ENCODE results near the gene NEXN.
"Not testable (repeated sequence)": the region's sequence is repeated elsewhere in the genome, so short reads cannot be mapped to it uniquely, and the experiment has no call there.

NEXN gene

GRCh38 chr1:77970192-77970591 is 81.8 kb downstream of the NEXN start:
- DNase-seq, result no peak

- DNase-seq, result no peak
Observed at GRCh38 chr1:77972080-77972479, 83.7 kb downstream of the NEXN start.

- no peak for DNase-seq
Observed at GRCh38 chr1:77975386-77975785, 87.0 kb downstream of the NEXN start.

DNA sequence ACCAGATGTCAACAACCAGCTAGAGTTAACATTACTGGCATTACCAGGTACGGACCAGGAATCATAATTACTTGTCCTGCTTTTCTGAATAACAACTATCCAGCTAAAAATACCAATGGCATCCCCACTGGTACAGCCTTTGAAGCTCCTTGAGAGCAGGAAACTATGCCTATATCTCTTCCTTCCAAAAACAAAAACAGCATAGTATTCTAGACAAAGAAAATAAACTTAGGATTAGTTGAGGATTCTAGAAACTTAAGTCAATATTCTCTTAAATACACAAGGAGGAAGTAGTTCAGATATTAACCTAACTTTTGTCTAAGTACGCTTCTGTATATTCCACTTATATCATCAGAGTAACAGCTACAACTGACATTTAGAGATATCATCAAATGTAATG is 87.5 kb downstream of the NEXN start:
- DNase-seq, result no peak

- DNase-seq, result no peak
Observed at GRCh38 chr1:77976433-77977076, 88.1 kb downstream of the NEXN start.

DNA sequence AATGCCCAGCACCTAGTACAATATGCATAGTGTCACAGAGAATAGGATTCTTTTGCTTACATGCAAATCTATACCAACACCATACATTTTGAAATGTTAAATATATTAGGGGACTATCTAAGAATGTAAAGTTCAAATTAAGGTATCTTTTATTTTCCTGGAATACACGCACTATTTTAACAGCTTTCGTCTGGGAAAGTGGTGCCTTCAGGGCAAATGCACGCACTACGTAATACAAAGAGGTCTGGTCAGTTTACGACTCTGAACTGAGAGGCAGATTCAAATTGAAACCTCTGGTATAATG is 89.5 kb downstream of the NEXN start:
- DNase-seq, result no peak

DNA sequence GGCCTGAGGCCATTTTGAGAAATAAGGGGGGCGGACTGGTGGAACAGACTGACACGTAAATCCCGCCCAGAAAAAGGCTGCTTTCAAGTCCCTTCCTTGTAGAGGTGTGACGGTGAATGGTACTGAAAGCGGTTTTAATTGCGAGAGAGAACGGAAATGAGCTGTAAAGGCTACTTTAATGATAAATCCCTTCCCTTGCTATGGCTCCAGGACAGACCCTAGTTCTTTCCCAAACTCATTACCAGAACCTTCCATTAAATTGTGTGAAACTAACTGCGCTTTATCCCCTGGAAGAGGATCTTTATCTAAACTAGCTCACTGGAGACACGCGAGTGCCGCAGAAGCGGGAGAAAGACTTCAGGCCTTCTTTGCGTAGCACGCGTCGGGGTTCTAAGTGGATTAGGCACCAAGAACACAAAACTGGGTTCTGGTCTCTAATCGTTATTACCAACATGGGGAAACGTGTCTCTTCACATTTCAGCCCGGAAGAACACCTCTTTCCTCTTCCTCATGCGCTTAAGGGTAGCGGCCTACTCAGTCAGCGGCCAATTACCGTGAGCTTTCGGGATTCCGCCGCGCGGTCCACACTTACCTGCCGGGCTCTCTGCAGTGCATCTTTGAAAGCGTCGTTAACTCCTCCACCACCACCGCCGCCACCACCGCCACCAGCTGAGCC is 90.0 kb downstream of the NEXN start:
- DNase-seq, result peak; percentile 71 to 95 (median 88)

DNA sequence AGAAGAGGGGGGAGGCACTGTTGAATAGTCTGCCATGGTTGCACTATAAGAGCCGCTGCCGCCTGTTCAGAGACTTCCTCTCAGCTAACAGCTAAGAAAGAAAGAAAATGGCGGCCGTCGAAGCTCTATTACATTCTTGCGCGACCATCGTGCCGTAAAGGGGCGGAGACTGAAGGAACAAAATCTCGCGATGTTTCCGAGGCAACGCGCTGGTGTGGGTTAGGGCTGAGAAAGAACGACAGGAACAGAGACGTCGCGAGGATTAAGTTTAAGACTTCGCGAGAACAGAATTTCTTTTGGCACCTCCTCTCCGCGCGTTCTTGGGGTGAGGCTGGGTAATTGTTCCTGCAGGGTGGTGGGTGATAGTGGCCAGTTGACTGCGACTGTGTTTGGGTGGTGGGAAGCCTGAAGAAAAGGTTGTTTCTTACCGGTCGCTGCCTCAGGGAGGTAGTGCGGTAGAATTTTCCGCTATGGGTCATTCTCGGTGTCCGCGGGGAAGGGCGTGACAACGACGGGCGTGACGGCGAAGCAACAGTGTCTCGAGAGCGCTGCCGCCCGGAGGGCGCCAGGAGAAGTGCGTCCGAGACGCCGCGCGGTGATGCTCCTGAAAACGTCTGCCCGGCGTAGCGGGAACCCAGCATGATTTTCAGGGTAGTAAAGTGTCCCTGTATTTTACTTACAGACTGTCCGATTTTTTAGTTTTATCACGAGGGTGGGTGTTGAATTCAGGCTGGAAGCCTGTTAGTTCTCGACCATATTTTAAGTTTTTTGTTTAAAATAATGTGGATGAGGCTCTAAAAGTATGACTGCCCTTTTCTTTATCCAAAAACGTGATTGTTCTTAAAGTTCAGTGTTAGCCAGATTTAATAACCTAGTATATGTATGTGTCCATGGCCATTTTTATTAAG is 90.8 kb downstream of the NEXN start, which contains the start of gene FUBP1:
TSS of gene FUBP1 (minus strand) at position 104 of the 908 bp plus-strand sequence. CDS start at position 36, 68 bp downstream.
- peak; percentile 97 to 99 (median 99) for DNase-seq

DNA sequence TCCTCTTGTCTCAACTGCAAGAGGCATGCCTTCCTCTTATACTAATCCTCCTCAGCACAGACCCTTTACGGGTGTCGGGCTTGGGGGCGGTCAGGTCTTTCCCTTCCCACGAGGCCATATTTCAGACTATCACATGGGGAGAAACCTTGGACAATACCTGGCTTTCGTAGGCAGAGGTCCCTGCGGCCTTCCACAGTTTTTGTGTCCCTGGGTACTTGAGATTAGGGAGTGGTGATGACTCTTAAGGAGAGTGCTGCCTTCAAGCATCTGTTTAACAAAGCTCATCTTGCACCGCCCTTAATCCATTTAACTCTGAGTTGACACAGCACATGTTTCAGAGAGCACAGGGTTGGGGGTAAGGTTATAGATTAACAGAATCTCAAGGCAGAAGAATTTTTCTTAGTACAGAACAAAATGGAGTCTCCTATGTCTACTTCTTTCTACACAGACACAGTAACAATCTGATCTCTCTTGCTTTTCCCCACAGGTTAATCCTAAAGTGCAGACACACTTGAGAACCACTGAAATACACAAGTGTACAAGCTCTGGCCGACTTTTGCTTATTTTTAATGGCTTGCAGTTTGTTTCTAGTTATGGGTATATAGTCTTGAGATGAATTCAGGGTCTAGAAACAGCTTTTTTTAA is 95.0 kb downstream of the NEXN start:
- not testable (repeated sequence) for DNase-seq

- DNase-seq, result no peak
Observed at GRCh38 chr1:77983997-77984355, 95.6 kb downstream of the NEXN start.

GRCh38 chr1:77984629-77985028 is 96.2 kb downstream of the NEXN start:
- no peak for DNase-seq

- no peak for DNase-seq
Observed at GRCh38 chr1:77986810-77987209, 98.4 kb downstream of the NEXN start.

- no peak for DNase-seq
Observed at GRCh38 chr1:77987919-77988318, 99.5 kb downstream of the NEXN start.

DNA sequence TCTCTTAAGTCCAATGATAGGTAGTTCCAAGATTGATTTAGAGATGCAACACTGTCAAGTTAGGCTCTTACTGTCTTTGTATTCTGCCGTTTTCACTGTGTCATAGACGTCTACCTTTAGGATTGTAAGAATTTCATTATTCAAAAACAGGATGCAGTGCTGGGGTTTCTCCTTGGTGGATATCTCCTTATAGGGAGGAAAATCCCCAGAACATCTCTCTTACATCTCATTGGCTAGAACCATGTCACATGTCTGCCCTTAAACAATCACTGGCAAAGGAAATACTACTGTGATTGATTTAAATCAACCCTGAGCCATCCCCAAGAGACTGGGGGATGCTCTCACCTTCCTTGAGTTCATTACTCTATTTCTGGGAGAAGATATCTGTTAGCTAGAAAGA is 101.3 kb downstream of the NEXN start:
- DNase-seq, result no peak

DNA sequence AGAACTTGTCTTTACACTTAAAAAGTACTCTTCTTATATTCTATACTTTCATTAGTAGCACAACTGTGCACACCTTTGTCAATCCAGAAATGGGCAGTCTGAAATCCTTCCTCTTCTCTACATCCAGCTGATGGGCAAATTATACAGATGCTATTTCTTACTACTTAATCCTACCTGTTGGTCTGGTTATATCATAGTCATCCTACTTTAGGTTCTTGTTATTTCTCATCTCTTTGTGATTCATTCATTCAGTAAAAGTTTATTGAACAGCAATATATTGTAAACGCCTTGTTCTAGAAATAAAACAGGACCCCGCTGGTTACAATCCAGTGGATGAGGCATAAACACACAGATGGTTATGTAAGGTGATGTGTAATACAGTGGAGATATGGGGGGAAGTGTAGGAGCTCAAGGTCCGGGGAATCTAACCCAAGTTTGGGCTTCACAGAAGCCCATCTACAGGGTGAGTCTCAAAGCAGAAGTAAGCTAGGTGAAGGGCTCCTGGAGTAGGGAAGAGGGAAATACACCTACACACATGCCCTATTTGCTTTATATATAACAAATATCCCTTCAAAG is 102.3 kb downstream of the NEXN start:
- DNase-seq, result no peak

GRCh38 chr1:77991638-77992037 is 103.2 kb downstream of the NEXN start:
- no peak for DNase-seq

Measured in NCI-H1417 (cell line).